Measurements from ENCODE around the gene FZD10.

Gene FZD10

GRCh38 chr12:130132831-130133511 is 29.3 kb upstream of the FZD10 start:
- DNase-seq = no peak

- no peak for DNase-seq
Measured at GRCh38 chr12:130133851-130134562, 28.3 kb upstream of the FZD10 start.

GRCh38 chr12:130134563-130134915 is 27.7 kb upstream of the FZD10 start:
- DNase-seq = no peak

- DNase-seq = no peak
Measured at GRCh38 chr12:130136509-130137039, 25.7 kb upstream of the FZD10 start.

GRCh38 chr12:130137040-130138018 is 24.9 kb upstream of the FZD10 start:
- peak; percentile 58 for DNase-seq

- no peak for DNase-seq
Measured at GRCh38 chr12:130138478-130138877, 23.8 kb upstream of the FZD10 start.

GRCh38 chr12:130139567-130140421 is 22.5 kb upstream of the FZD10 start:
- no peak for DNase-seq

GRCh38 chr12:130141105-130141504 is 21.2 kb upstream of the FZD10 start:
- no peak for DNase-seq

- DNase-seq = no peak
Measured at GRCh38 chr12:130141901-130142683, 20.2 kb upstream of the FZD10 start.

- no peak for DNase-seq
Measured at GRCh38 chr12:130142736-130143135, 19.5 kb upstream of the FZD10 start.

- DNase-seq = no peak
Measured at GRCh38 chr12:130143136-130143535, 19.1 kb upstream of the FZD10 start.

- DNase-seq = no peak
Measured at GRCh38 chr12:130144256-130144655, 18.0 kb upstream of the FZD10 start.

GRCh38 chr12:130145731-130146130 is 16.5 kb upstream of the FZD10 start:
- DNase-seq = no peak

GRCh38 chr12:130146176-130146931 is 15.9 kb upstream of the FZD10 start:
- DNase-seq = no peak

GRCh38 chr12:130147875-130148596 is 14.2 kb upstream of the FZD10 start:
- DNase-seq = no peak

GRCh38 chr12:130151846-130152245 is 10.4 kb upstream of the FZD10 start:
- no peak for DNase-seq

- DNase-seq = no peak
Measured at GRCh38 chr12:130152386-130152785, 9.9 kb upstream of the FZD10 start.

- no peak for DNase-seq
Measured at GRCh38 chr12:130153803-130154202, 8.5 kb upstream of the FZD10 start.

GRCh38 chr12:130154276-130155070 is 7.8 kb upstream of the FZD10 start:
- no peak for DNase-seq

All from COR-L47 (cell line).